Inflammatory macrophage treated with lipopolysaccharide for 4 hours (primary cell): Measurements from ENCODE around the gene NKX3-2.
"Not testable (repeated sequence)": the region's sequence is repeated elsewhere in the genome, so short reads cannot be mapped to it uniquely, and the experiment has no call there.

ENCODE experiments used
- DNase-seq: peaks from one replicate; pipeline ENCODE4 v3.0.0-alpha.2; 2020

NKX3-2 gene

GRCh38 chr4:13543839-13544605 lies at the start of gene NKX3-2:
NKX3-2 (minus strand) TSS chr4:13544508; CDS start chr4:13544414, 94 bp downstream.
- no peak for DNase-seq

DNA sequence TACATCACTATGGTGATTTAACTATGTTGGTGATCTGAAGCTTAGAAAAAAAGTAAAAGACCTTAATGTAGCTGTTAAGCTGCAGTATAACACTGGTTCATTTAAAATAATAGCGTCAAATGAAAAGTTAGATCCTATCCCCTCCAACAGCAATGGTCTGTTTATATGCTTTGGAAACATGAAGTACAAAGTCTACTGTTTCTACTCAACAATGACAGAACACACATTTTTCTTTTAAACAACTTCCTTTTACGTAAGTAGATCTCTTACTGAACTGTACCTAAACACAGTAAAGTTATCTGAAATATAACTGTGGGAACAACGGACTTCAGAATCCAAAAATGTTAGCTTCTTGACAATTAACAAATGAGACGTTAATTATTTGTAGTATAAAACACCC lies 47.9 kb upstream of the NKX3-2 start:
- no peak for DNase-seq

- no peak for DNase-seq
Measured at GRCh38 chr4:13590766-13591165, 46.5 kb upstream of the NKX3-2 start.

DNA sequence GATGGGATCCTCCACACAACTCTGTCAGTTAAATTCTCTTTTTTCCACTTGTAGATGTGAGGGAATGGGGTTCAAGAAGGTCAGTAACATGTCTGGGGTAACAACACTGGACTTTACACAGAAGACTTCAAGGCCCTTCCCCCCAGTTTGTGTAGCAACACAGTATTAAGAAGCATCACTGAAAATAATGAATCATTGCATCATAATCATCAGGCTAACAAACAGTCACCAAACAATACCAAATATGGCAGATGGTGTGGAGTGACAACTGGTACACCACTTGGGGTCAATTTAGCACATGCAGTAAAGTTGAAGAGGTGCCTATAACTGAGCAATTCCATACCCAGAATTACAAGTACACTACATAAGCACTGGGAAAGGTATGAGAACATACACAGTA lies 44.6 kb upstream of the NKX3-2 start:
- no peak for DNase-seq

DNA sequence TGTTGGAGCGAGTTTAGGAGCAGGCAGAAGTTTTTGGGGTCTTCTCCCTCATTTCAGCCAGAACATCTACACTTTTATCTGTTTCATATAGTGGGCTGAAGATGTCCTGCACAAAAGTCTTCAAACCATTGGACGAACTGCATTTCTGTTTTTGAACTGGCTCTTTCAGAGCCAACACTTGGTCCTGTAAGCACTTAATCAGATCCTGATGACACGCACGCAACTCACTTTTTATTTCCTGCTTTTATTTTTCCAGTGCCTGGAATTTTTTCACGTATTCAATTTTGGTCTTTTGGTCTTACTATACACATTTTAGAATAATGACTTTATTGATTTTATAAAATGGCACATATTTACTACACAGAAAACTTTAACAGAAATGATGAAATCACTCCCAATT lies 40.2 kb upstream of the NKX3-2 start:
- no peak for DNase-seq

DNA sequence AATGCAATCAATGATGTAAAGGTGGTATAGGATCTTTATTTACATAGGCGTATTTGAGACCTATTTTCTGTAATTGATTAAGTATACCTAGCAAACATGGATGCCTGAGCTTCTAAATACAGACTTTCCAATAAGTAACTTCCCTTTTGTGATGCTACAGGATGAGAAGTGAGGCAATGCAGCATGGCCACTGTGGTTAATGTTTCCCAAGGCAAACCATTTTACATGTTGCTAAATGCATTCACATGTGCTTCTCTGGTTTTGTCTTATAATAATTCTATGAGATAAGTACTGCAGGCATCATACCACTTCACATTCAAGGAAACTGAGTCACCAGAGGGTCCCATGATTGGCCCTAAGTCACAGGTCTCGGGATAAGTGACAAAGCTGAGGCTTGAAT lies 35.7 kb upstream of the NKX3-2 start:
- DNase-seq = peak; percentile 54

DNA sequence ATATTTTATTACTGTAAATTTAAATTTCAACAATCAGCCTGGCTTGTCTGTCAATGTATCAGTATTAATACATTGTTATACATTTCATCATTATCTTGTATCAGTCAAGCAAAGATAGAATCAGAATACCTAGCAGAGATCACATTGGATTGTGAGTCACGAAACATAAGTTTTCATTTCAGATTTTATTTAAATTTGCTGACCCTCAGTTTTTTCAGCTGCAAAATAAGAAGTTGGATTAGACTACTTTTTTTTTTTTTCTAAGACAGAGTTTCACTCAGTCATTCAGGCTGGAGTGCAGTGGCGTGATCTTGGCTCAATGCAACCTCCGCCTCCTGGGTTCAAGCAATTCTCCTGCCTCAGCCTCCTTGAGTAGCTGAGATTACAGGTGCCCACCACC lies 33.4 kb upstream of the NKX3-2 start:
- DNase-seq = no peak

DNA sequence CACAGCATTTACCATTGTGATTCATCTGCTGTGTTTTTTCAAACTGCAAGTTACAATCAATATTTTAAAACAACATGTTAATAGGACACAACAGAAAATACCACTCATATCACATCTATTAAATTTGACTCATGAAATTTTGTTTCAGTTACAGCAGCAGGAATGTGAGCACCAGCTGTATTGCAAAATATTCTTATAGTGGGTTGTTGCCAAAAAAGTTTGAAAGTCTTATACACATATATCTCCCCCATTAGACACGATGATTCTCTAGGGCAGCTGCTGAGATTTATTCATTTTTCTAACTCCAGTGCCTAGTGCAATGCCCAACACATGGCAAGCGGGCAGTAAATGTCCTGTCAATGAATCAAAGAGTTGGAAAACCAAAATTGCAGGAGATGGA lies 26.6 kb upstream of the NKX3-2 start:
- no peak for DNase-seq

DNA sequence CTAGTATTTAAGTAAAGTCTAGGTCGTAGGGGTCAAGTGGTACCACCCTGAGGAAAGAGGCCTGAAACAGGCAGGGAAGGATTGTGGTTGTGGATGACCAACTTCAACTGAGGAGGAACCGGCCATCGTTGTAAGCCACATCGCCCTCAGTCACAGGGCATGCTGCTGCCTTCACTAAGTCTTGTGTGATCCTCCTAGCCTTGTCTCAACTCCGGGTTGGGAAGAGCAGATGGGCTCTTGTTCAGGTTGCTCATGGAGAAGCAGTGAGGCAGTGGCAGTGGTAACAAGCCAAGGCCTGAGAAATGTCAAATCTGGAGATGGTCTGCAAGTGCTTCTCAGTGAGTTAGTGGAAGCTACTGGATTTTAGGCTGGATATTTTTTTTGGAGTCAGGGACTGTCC lies 22.8 kb upstream of the NKX3-2 start:
- DNase-seq = no peak

GRCh38 chr4:13562876-13563275 lies 18.6 kb upstream of the NKX3-2 start:
- no peak for DNase-seq

DNA sequence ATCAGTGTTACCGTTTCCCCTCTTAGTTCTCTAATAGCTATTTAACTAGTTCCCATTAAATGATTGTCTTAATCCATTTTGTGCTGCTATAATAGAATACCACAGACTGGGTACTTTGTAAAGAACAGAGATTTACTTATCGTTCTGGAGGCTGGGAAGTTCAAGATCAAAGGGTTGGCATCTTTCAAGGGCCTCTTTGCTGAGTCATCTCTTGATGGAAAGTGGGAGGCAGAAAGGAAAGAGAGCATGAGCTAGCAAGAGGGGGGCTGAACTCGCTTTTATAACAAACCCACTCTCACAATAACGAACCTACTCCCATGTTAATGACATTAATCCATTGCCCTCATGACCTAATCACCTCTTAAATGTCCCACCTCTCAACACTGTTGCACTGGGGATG lies 17.4 kb upstream of the NKX3-2 start:
- no peak for DNase-seq

- not testable (repeated sequence) for DNase-seq
Measured at GRCh38 chr4:13560111-13560510, 15.8 kb upstream of the NKX3-2 start.

DNA sequence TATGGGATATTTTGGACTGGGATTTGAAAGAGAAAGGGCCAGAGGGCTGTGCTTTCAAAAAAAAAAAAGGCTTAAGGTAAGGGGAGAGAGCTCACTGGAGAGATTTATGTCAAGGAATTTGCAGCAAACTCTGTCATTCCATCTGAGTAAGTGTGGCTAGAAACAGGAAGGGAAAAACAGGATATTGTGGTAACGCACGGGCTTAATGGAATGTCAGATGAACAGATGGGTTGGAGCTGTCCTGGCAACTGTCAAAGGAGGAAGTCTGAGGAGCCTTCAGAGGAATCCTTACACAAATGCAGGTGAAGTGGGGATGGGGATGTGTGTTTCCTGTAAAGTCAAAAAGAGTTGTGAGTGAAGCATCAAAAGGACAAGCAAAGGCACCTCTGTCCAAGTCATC lies 15.1 kb upstream of the NKX3-2 start:
- no peak for DNase-seq

GRCh38 chr4:13558881-13559280 lies 14.6 kb upstream of the NKX3-2 start:
- no peak for DNase-seq

DNA sequence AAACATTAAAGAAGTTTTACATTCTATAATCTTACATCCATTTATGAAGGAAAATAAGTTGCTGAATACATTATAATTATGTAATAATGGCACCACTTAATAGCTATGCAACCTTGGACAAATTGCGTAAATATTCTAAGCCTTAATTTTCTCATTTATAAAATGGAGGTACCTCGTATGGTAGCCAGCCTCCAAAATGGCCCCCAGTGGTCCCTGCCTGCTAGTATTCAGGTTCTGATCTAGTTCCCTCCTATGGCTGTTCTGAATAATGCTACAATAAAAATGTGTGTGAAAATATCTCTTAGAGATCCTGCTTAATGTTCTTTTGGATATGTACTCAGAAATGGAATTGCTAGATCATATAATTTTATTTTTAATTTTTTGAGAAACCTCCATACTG lies 11.0 kb upstream of the NKX3-2 start:
- DNase-seq = no peak

GRCh38 chr4:13553081-13553480 lies 8.8 kb upstream of the NKX3-2 start:
- DNase-seq = no peak

GRCh38 chr4:13548984-13549546 lies 4.8 kb upstream of the NKX3-2 start:
- peak; percentile 81 for DNase-seq

DNA sequence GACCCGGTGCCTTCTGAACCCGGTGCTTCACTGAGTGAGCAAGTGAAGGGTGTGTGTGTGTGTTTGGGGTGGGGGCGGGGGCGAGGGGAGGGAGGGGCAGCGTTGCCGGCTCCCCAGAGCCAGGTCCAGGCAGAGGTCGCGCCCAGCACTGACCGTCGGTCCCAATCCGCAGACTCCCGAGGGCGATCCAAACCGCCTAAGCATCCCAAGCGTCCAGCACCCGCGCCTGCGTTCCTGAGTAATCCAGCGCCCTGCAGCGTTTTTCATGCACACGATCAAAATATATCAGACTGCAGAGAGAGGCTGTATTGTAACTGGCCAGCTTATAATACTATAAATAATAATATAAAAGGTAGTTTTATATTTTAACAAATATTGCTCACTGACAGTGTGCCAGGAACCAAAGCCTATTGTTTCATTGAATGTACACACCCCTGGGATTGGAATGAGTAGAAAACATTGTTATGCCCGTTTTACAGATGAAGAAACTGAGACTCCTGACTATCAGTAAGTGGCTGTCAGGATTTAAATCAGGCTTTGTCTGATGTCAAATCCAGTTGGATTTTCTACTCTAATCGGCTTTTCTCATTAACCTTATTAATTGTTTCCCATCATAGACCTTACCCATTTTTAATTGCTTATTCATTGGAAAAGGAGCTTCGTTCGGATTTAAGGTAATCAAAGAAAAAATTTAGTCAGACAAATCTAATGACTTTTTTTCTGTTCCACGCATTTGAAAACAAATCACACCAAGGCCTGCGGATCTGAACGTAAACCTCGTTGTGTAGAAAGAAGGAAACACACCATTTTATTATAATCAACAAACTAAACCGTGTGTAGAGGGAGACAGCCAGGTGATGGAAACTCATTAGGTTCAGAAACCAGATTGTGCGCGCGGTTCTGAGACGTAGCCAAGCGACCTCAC lies 4.0 kb upstream of the NKX3-2 start:
- no peak for DNase-seq

DNA sequence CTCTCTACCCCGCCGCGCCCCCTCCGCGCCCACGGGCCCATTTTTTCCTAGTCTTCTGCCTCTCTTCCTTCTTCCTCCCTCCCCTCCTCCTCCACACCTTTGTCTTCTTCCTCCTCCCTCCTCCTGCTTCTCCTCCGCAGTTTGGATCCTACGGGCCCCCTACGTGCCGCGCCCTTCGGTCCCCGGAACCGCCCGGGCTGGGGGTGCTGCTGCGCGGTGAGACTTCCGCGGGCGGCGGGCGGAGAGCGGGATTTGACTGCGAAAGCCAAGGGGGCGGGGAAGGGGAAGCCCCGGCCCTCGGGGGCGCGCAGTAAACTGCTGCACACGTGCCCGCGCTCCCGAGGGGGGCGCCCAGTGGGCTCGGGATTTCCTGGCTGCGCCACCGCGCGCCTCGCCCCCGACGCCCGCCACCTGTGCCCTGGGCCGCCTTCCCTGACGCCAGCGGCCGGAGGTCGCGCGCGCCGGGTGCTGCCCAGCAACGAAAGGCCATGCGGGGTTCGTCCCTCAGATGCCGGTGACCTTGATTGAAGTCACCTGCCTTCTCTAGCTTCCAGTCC lies 3.3 kb upstream of the NKX3-2 start:
- DNase-seq = no peak

DNA sequence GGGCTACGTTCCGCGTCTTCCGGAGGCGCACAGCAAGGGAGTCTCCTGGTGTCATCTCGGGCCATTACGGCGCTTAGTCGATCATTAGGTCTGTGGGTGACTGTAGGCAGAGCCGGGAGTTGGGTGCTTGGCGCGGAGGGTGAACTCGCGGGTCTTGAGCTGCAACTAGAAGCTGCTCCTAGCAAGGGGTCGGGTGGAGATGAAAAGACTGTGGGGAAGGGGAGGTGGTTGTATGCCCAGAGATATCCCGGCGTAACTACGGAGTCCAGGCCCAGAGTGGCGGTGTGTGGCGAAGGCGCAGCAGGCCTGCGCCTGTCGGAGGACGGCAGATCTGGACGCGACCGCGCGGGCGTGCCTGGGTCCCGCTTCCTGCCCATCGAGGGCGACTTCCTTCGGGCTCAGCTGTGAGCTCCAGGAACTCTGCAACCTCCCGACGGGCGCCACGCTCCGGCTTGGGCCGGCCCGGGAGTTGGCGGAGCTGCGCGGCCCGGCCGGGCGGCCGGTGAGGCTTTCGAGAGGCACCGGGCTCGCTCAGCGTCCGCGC lies 2.7 kb upstream of the NKX3-2 start:
- peak; percentile 13 for DNase-seq

GRCh38 chr4:13546142-13546940 lies 2.0 kb upstream of the NKX3-2 start:
- DNase-seq = no peak

GRCh38 chr4:13545394-13545808 lies 1.1 kb upstream of the NKX3-2 start:
- DNase-seq = no peak
